Measurements from ENCODE around the gene FICD. TPM values are rescaled to one million over a fixed set of nuclear protein-coding genes. Genes with fewer than 3 reads are reported as not detected.
A peak's percentile ranks its signal among the peaks of the same experiment; 100 is the strongest.

The FICD gene
- polyA plus RNA-seq, 2 of the 4 experiments (the other 2 are of a cell fraction), result 1.7 to 2.5 TPM

- H3K27ac ChIP-seq, result no peak overlapping the region
- POLR2A ChIA-PET, result no interaction called here
- no peak for TF ChIP-seq CHD2 (IDR thresholded peaks at IDR 0.05; ENCODE audit: low read length, partially characterized antibody)
- TF ChIP-seq CHD4 (IDR thresholded peaks at IDR 0.05; ENCODE audit: borderline replicate concordance), result no peak
- no peak for TF ChIP-seq CTCF (IDR thresholded peaks at IDR 0.05)
- no peak for TF ChIP-seq E2F6 (IDR thresholded peaks at IDR 0.05; ENCODE audit: borderline replicate concordance, low read depth)
Measured at GRCh38 chr12:108526482-108527165, 11.5 kb downstream of the FICD start.

GRCh38 chr12:108527166-108527496, 12.1 kb downstream of the FICD start:
- WGBS (ENCODE audit: missing lambda C conversion rate), result 90% methylated on average over 6 of the region's 6 CpGs
- no peak overlapping the region for H3K4me3 ChIP-seq
- POLR2A ChIA-PET, result no interaction called here
- H3K9me3 ChIP-seq, result no peaks in the 10 kb centered on the region
- H3K4me1 ChIP-seq, result no peaks in the 10 kb centered on the region
- ATAC-seq, result no peak
- H3K27ac ChIP-seq, result no peak overlapping the region
- H3K4me2 ChIP-seq, result no peak overlapping the region
- CTCF ChIA-PET, result interaction anchor here (0.6 to 2.2 kb wide), 4 partner anchors 10 to 85 kb away, joined by 3 to 8 read pairs (median 4); partner anchors contain the start of gene FICD
- TF ChIP-seq EP300 (IDR thresholded peaks at IDR 0.05) (no peak), MYC (IDR thresholded peaks at IDR 0.05; ENCODE audit: borderline replicate concordance, low read length) (no peak), SREBF2 (IDR thresholded peaks at IDR 0.05) (no peak), HES2 (IDR thresholded peaks at IDR 0.05) (no peak), ELK1 (IDR thresholded peaks at IDR 0.05; ENCODE audit: low read depth, low read length) (no peak), CEBPB (IDR thresholded peaks at IDR 0.05) (no peak), NFE2L2 (conservative IDR thresholded peaks at IDR 0.05; ENCODE audit: low read length) (no peak), ZFP36 (IDR thresholded peaks at IDR 0.05; ENCODE audit: borderline replicate concordance, partially characterized antibody) (no peak), CHD4 (IDR thresholded peaks at IDR 0.05; ENCODE audit: borderline replicate concordance) (no peak), USF2 (IDR thresholded peaks at IDR 0.05) (no peak), PBX3 (IDR thresholded peaks at IDR 0.05) (no peak), PHF8 (IDR thresholded peaks at IDR 0.05; ENCODE audit: borderline replicate concordance, low read depth) (no peak)
- DNase-seq (ENCODE audit: low read depth in 1 of 2, low spot score in 1 of 2), result no peak
- FAIRE-seq, result no peak

More at GRCh38 chr12:108526482-108527165, 11.5 kb downstream of the FICD start:
- CTCF ChIA-PET, result interaction anchor here (0.6 to 2.2 kb wide), 4 partner anchors 10 to 86 kb away, joined by 3 to 8 read pairs (median 4); partner anchors contain the start of gene FICD
- H3K4me1 ChIP-seq, result no peaks in the 10 kb centered on the region
- H3K4me3 ChIP-seq, result no peak overlapping the region
- ATAC-seq, result peak in 1 of 2 experiments; percentile 63; a peak in 4 of 6 replicates
- no peak for FAIRE-seq
- 93% methylated on average over 10 of the region's 10 CpGs for WGBS (ENCODE audit: missing lambda C conversion rate)
- H3K4me2 ChIP-seq, result no peak overlapping the region
- DNase-seq (ENCODE audit: low read depth in 1 of 2, low spot score in 1 of 2), result no peak
- H3K9me3 ChIP-seq, result no peaks in the 10 kb centered on the region

GRCh38 chr12:108530161-108530560, 15.1 kb downstream of the FICD start:
- ATAC-seq, result no peak
- H3K4me1 ChIP-seq, result no peaks in the 10 kb centered on the region
- H3K4me3 ChIP-seq, result no peak overlapping the region
- H3K4me2 ChIP-seq, result no peak overlapping the region
- no peak overlapping the region for H3K27ac ChIP-seq
- ChIA-PET CTCF (interaction anchor here (0.5 to 2.6 kb wide), 2 partner anchors 13 to 39 kb away, joined by 3 to 10 read pairs; no protein-coding TSS in a partner anchor), POLR2A (no interaction called here)
- DNase-seq (ENCODE audit: low read depth in 1 of 2, low spot score in 1 of 2), result no peak
- TF ChIP-seq NFE2L2 (conservative IDR thresholded peaks at IDR 0.05; ENCODE audit: low read length) (no peak), FOXS1 (CRISPR knock-in tag; IDR thresholded peaks at IDR 0.05) (no peak), BHLHE40 (IDR thresholded peaks at IDR 0.05; ENCODE audit: low read depth, low read length) (no peak), POLR2AphosphoS2 (conservative IDR thresholded peaks at IDR 0.05; ENCODE audit: low read length) (no peak), USF2 (IDR thresholded peaks at IDR 0.05) (no peak), EP300 (IDR thresholded peaks at IDR 0.05) (no peak), RARB (CRISPR knock-in tag; IDR thresholded peaks at IDR 0.05) (no peak), ZFP36 (IDR thresholded peaks at IDR 0.05; ENCODE audit: borderline replicate concordance, partially characterized antibody) (no peak), EHF (CRISPR knock-in tag; IDR thresholded peaks at IDR 0.05) (no peak), EHMT2 (IDR thresholded peaks at IDR 0.05; ENCODE audit: low read depth) (no peak), HDAC2 (IDR thresholded peaks at IDR 0.05) (no peak), CHD4 (IDR thresholded peaks at IDR 0.05; ENCODE audit: borderline replicate concordance) (no peak)
- 93% methylated on average over 9 of the region's 9 CpGs for WGBS (ENCODE audit: missing lambda C conversion rate)
- H3K9me3 ChIP-seq, result no peaks in the 10 kb centered on the region
- no peak for FAIRE-seq

Data from A549 (cell line).